Effector CD4-positive, alpha-beta T cell (primary cell): ENCODE results near the gene SMARCA2.

Experiments
- DNase-seq: peaks from one replicate; pipeline ENCODE4 v3.0.0-alpha.2; 2020

SMARCA2 gene

DNA sequence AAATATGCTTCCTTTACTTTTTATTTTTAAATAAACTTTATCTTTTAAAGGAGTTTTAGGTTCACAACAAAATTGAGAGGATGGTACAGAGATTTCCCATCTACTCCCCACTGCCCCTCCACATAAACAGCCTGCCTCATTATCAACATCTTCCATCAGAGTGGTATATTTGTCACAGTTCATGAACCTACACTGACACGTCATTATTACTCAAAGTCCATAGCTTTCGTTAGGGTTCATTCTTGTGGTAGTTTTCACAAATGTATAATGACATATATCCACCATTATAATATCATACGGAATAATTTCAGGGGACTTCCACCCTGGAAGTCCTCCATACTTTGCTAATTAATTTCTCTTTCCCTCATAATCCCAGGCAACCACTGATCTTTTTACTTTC is 204.9 kb downstream of the SMARCA2 start:
- no peak for DNase-seq

DNA sequence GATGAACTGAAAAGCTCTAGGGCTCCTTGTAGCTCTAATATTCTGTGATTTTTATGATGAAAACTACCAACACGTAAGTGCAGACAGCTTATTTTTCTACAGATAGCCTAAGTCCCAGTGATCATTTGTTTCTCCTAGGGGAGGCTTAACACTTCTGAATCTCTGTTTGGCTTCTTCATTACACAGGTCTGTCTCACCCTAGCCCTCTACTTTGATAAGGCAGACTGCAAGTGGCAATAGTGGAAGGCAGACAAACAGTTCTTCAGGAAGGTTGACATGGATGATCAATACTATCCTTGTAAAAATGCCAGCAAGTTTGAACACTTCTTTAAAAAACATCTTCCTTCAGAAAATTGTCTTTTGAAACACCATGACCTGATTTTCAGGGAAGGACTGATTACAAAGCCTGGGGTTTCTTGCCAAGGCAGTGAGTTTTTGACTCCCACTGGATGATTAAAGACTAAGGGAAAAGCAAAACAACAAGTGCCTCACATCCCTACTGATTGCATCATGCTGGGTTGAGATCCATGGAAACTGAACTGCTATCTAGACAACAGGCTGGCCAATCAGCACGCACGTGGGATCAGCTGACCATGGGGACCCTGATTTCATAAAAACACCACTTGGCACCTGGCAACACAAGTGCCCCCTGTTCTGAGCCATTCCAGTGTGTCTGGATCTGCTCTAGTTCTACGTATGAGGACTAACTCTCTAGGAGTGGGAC is 212.2 kb downstream of the SMARCA2 start:
- no peak for DNase-seq

DNA sequence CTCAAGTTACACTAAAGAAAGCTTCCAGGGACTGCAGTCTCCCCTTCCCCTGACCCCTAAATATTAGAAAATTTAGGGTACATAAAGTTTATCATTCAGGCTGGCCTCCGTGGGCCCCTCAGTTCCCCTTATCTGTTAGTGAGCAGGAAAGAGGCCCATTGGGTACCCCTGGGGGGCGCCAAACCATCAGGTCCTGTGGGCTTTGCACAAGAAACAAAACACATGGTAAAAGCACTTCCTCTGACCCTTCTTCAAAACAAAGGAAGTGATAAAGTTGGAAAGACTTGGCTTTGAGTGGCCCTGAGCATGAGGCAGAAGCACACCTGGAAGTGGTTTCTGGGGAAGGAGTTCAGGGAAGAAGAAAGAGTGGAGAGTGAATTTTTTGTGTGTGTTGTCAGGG is 213.0 kb downstream of the SMARCA2 start:
- no peak for DNase-seq

DNA sequence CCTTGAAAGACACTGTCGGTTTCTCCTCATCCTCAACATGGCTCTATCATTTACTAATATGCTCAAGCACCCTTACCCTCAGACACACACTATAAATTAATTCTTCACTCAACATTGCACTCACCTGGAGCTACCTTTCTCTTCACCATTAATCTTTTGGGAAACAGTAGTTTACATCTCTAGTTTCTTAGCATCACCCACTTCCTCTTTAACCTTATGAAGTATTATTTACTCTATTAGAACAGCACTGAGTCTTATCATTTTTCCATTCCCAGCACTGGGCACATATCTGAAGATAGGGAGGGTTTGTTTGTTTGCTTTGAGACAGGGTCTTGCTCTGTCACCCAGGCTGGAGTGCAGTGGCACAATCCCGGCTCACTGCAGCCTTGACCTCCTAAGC is 213.5 kb downstream of the SMARCA2 start:
- DNase-seq = no peak

DNA sequence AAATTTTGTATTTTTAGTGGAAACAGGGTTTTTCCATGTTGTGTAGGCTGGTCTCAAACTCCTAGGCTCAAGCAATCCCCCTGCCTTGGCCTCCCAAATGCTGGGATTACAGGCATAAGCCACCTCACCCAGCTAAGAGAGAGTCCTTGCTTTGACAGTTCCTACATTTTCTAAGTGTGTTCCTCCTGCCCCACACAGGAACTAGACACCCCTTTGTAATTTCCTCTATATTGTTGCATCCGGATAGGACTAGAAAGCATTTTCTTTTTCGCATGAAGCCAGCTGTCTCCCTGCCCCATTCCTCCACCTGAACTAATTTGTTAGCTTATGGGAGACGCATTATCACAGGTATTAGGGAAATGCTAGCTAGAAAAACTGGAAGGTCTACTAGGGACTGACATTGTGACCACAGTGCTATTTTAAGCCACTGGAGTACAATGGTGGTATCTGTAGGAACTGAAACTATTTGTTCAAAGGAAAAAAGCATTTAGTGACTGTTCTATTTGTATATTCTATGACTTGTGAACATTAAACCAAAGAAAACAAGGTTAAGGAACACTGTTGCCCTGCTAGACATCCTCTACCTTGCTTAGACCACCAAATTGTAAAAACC is 214.1 kb downstream of the SMARCA2 start:
- DNase-seq = no peak

DNA sequence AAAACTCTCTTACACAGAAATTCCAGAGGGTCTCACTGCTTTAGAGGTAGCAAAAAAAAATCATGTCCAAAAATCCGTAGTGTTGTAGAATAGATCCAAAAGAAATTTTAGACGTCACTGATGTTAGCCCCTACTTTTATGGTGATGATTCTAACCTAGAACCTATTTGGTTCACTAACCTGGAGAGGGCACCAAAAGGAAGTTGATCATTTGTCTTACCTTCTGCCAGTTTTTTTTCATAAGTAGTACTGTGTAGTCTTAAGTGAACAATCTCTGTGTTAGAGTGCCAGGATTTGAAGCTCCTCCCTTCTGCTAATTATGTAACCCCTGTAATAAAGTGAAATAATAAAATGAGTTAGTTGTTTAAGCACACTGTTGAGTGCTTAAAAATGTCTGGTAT is 215.2 kb downstream of the SMARCA2 start:
- no peak for DNase-seq

DNA sequence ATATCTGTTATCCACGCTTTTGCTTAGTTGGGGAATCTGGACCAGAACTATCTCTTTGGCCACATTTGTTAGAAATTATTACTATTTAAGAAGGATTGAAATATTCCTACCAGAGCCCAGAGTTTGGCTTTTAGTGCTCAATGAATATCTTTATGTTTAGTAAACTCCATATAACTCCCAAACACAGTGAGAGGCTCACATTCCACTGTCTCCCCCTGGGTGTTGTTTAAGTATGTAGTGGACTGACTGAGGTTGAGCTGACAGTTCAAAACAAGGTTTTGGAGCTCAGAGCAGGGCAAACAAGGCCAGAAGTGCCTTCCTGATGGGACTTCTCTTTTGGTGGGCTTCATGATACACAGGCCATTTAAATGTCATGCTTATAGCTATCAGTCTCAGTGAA is 216.0 kb downstream of the SMARCA2 start:
- no peak for DNase-seq

DNA sequence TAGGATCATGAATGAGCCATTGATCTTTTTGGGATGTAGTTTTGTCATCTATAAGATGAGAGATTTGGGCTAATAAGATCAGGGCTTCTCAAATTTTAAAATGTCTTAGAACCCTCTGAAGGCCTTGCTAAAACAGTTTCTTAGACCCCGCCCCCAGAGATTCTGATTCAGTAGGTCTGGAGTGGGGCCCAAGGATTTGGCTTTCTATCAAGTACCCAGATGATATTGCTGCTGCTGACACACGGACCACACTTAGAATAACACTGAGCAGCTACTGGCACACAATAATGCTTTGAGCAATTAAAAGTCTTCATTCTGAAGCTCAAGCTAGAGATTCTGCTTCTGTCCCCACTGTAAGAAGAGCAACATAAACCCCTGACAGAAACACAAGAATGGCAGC is 216.7 kb downstream of the SMARCA2 start:
- no peak for DNase-seq

DNA sequence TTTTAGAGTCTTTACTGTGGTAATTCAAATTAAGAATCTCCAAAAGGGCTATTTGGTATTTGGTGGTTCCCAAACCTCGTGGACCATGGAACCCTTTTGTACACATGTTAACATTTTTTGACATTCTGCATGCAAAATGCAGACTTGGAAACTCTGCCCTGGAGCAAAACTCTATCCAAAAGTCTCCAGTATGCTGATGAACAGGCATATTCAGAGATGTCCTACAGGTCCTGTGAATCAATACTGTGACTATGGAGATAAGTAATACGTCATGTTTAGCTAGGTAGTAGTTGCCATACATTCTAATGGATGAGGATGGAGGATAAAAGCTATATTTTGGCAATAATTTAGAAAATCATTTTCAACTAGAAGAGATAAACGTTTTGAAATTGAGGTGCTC is 218.1 kb downstream of the SMARCA2 start:
- no peak for DNase-seq

DNA sequence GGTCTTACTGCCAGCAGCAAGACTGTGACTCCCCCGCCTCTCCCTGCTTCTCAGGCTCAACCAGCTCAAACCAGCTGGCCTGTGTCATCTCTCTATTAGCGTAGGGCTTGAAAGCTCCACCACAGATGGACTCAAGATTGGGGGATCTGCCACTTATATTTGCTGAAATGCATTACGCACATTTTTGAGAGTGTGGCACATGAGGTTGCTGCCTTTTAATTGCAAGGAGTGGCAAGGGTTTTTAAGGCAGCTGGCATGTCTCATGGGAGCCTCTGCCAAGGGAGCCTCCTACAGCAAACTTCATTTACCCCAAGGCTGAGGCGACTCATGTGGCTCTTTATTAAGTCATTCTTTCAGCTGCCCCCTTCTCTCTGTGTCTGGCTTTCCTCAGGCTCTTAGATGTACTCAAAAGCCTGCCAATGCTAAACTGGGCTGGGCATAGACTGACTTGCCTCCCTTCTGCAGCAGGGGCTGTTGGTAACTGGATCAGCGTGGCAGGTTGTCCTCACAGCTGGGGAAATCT is 219.3 kb downstream of the SMARCA2 start:
- no peak for DNase-seq

DNA sequence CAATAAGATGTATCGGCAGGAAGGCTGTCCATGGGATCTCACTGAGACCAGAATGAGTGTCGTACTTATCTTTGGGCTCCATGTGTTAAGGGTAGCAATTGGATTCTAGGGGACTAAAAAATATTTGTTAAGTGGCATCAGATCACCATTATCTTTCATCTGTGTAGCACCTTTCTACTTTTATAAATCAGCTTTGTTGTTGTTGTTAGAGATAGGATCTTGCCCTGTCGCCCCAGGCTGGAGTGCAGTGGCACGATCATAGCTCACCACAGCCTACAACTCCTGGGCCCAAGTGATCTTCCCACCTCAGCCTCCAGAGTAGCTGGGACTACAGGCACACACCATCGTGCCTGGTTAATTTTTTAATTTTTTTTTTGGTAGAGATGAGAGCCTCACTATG is 220.5 kb downstream of the SMARCA2 start:
- no peak for DNase-seq

DNA sequence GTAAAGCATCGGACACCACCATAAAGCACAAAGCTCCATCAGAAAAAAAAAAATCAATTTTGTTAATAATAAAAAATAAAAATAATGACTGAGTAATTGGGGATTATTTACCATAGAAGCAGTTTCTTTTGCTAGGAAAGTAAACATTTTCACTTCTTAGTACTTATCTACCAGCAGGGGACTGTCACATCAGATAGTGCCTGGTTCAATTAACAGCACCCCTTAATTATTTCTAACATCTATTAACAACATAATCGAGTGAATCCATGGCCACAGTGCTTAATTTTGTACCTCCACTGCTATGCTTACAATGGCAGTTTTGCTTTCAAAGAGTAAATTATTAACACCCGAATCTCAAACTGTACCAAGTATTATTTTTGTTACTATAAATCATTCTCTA is 221.7 kb downstream of the SMARCA2 start:
- no peak for DNase-seq

DNA sequence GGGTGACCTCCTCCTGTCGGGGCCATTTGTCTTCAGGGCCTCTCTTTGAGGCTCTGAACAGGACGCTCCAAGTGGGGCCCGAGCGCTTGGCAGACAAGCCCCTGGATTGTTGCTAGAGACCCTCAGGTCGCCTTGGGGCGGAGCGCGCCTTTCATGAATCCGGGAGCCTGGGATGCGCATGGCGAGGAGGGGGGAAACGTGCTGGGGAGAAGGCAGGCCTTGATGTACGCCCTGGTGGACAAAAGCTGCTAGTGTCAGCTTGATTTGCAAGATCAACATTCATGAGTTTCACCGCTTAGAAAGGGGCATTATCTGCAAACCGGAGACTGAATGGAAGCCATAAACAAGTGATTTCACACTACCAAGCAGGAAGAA is 226.3 kb downstream of the SMARCA2 start:
- DNase-seq = no peak

DNA sequence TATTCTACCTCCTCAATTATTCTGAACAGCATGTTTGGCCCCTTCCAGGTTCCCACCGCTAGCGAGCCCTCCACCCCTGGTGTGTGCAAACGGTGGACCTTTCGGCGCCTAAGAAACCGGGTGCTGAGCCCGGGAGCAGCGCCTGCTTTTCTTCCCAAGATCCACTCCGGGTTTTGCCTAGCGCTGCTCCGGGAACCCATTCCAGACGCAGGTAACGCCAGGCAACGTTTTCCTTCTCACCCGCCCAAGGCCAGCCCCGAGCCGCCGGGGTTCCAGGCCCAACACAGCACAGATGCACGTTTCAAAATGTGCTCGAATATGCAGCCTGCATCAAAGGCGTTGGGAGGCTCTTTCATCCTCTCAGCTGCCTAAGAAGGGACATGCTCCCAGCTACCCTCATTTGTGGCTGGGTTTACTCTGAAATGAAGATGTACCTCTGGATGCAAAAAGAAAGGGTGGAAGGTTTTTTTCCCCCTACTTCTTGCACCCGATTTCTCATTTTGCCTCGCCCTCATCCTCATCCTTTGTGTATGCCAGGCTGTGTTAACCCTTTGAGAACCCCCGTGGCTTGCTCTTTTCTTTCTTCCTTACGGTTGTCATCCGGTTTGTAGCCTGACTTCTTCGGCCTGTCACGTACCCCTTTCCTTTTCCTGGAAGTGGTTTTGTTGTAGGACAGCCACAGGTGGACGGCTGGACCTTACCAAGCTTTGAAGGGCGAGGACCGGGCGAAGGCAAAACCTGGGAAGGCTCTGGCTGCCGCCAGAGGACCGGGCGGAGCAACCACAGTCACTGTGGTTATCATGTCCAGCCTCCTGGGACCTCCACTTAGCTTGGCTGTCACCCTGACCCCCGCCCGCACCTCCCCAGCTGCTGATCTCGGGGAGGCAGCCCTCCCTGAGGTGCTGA is 226.9 kb downstream of the SMARCA2 start:
- DNase-seq = peak; percentile 6

DNA sequence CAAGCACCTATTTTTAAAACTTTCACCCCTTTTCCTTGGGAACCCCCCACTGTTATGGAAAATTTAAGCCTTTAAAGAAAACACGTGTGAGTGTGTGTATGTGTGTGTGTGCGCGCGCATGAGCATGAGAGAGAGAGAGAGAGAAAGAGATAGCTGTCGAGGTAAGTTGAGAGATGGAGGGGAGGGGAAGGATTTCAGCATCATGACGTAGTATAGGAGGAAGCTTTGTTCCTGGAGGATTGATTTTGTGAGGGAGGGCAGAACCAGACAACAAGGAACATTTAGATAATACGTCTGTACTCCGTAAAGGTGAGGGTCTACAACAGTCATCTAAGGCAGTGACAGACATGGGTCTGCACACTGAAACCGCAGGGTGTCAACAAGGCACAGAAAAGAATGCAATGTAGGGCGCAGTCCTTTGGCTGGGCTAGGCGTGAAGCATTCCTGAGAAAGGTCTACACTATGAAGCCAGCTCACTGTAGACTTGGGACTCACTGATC is 227.7 kb downstream of the SMARCA2 start:
- DNase-seq = no peak
